IMR-90 (cell line): ENCODE measurements around the gene FGFRL1.

Source experiments
- BHLHE40 ChIP-seq: fragments of 150-350 bp; IDR thresholded peaks from 2 replicates; pipeline ENCODE4 v1.6.1; 2016; ENCODE audit warnings: mild to moderate bottlenecking, low read depth, low read length
- CEBPB ChIP-seq: IDR thresholded peaks from 2 replicates; pipeline ENCODE4 v1.6.1; 2012; ENCODE audit warnings: low read depth, low read length, improper control_type of control experiment
- CTCF ChIP-seq: conservative IDR thresholded peaks from 2 replicates; pipeline ENCODE4 v1.5.1; 2012; ENCODE audit warnings: mild to moderate bottlenecking, low read depth, low read length, improper control_type of control experiment
- FOS ChIP-seq: fragments of 150-350 bp; IDR thresholded peaks from 2 replicates; pipeline ENCODE4 v1.6.1; 2016; ENCODE audit warnings: low read depth, low read length
- MAFK ChIP-seq: IDR thresholded peaks from 2 replicates; pipeline ENCODE4 v1.6.1; 2012; ENCODE audit warnings: low read depth, low read length, improper control_type of control experiment
- POLR2A ChIP-seq: IDR thresholded peaks from 2 replicates; pipeline ENCODE4 v1.6.1; 2012; ENCODE audit warnings: mild to moderate bottlenecking, low read depth, low read length
- RAD21 ChIP-seq: IDR thresholded peaks from 2 replicates; pipeline ENCODE4 v1.6.1; 2012; ENCODE audit warnings: low read length, improper control_type of control experiment
- SMC3 ChIP-seq: fragments of 150-350 bp; IDR thresholded peaks from 2 replicates; pipeline ENCODE4 v1.6.1; 2016; ENCODE audit warnings: low read depth, mild to moderate bottlenecking, antibody characterized with exemption, low read length, moderate library complexity
- USF2 ChIP-seq: fragments of 150-350 bp; IDR thresholded peaks from 2 replicates; pipeline ENCODE4 v1.6.1; 2017; ENCODE audit warnings: mild to moderate bottlenecking, antibody characterized with exemption, low read length, low read depth
- TF ChIP-seq, protein P1 (sequence below): fragments of 150-350 bp; IDR thresholded peaks from 2 replicates; pipeline ENCODE4 v1.6.1; 2016; ENCODE audit warnings: low read depth, mild to moderate bottlenecking, low read length, moderate library complexity, borderline replicate concordance

DNA sequence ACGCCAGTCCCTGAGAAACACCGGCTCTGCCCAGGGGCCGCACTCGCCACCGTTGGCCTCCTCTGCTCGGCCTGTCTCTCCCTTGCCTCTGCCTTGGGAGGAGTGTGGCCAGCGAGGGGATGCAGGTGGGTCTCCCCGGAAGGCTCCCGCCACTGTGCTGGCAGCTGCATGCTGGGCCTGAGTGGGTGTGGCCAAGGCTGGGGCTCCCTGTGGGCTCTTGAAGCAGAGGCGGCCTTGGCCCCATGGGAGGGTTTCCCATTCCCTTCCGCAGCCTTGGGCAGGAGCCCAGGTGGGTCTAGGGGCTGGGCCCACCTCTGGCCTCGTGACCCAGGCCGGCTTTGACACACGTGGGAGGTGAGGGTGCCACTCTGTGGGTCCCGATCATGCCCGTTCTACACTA is 19.1 kb downstream of the FGFRL1 start:
- no peak for TF ChIP-seq POLR2A
- TF ChIP-seq CTCF: no peak
- TF ChIP-seq MAFK: no peak
- no peak for TF ChIP-seq FOS
- TF ChIP-seq, protein P1, sequence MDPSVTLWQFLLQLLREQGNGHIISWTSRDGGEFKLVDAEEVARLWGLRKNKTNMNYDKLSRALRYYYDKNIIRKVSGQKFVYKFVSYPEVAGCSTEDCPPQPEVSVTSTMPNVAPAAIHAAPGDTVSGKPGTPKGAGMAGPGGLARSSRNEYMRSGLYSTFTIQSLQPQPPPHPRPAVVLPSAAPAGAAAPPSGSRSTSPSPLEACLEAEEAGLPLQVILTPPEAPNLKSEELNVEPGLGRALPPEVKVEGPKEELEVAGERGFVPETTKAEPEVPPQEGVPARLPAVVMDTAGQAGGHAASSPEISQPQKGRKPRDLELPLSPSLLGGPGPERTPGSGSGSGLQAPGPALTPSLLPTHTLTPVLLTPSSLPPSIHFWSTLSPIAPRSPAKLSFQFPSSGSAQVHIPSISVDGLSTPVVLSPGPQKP: no peak
- no peak for TF ChIP-seq SMC3
- no peak for TF ChIP-seq USF2
- no peak for TF ChIP-seq BHLHE40
- TF ChIP-seq CEBPB: no peak
- no peak for TF ChIP-seq RAD21
